ENCODE measurements around the gene ENTPD2.

DNA sequence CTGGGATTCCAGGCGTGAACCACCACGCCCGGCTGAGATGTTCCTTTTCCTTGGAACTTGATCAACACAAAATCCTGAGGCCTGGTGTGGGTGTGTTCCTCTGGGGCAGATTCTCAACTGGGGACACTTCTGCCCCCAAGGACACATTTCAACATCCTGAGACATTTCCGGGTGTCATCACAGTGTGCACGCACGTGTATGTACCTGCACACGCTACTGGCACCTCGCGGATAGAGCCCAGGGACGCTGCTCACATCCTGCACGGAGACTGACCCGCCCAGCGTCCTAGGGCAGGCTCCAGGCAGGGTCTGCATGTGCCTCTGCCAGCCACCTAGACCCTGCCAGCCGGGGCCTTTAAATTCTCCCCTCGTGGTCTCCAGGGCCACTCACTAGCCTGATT lies 8.5 kb upstream of the ENTPD2 start:
- TF ChIP-seq, protein P1, sequence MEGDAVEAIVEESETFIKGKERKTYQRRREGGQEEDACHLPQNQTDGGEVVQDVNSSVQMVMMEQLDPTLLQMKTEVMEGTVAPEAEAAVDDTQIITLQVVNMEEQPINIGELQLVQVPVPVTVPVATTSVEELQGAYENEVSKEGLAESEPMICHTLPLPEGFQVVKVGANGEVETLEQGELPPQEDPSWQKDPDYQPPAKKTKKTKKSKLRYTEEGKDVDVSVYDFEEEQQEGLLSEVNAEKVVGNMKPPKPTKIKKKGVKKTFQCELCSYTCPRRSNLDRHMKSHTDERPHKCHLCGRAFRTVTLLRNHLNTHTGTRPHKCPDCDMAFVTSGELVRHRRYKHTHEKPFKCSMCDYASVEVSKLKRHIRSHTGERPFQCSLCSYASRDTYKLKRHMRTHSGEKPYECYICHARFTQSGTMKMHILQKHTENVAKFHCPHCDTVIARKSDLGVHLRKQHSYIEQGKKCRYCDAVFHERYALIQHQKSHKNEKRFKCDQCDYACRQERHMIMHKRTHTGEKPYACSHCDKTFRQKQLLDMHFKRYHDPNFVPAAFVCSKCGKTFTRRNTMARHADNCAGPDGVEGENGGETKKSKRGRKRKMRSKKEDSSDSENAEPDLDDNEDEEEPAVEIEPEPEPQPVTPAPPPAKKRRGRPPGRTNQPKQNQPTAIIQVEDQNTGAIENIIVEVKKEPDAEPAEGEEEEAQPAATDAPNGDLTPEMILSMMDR (conservative IDR thresholded peaks at IDR 0.05; ENCODE audit: low read depth, low read length): no peak
- TF ChIP-seq SMC3 (IDR thresholded peaks at IDR 0.05; ENCODE audit: low read depth, low read length) (no peak), MAFK (IDR thresholded peaks at IDR 0.05; ENCODE audit: low read depth, low read length) (no peak), POLR2A (IDR thresholded peaks at IDR 0.05; ENCODE audit: low read depth, low read length) (no peak), CHD1 (IDR thresholded peaks at IDR 0.05; ENCODE audit: low read depth, low read length) (no peak), CEBPB (IDR thresholded peaks at IDR 0.05; ENCODE audit: low read depth, low read length) (no peak), FOS (IDR thresholded peaks at IDR 0.05; ENCODE audit: low read depth, low read length) (no peak), MXI1 (IDR thresholded peaks at IDR 0.05; ENCODE audit: borderline replicate concordance, low read depth, low read length) (no peak), RAD21 (IDR thresholded peaks at IDR 0.05; ENCODE audit: low read length) (no peak), BHLHE40 (IDR thresholded peaks at IDR 0.05; ENCODE audit: low read depth, low read length) (no peak), RCOR1 (IDR thresholded peaks at IDR 0.05; ENCODE audit: insufficient replicate concordance, low read length) (no peak)
- TF ChIP-seq, protein P2, sequence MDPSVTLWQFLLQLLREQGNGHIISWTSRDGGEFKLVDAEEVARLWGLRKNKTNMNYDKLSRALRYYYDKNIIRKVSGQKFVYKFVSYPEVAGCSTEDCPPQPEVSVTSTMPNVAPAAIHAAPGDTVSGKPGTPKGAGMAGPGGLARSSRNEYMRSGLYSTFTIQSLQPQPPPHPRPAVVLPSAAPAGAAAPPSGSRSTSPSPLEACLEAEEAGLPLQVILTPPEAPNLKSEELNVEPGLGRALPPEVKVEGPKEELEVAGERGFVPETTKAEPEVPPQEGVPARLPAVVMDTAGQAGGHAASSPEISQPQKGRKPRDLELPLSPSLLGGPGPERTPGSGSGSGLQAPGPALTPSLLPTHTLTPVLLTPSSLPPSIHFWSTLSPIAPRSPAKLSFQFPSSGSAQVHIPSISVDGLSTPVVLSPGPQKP (IDR thresholded peaks at IDR 0.05; ENCODE audit: borderline replicate concordance, low read depth, low read length): no peak
- TF ChIP-seq, protein P3, sequence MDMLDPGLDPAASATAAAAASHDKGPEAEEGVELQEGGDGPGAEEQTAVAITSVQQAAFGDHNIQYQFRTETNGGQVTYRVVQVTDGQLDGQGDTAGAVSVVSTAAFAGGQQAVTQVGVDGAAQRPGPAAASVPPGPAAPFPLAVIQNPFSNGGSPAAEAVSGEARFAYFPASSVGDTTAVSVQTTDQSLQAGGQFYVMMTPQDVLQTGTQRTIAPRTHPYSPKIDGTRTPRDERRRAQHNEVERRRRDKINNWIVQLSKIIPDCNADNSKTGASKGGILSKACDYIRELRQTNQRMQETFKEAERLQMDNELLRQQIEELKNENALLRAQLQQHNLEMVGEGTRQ (IDR thresholded peaks at IDR 0.05; ENCODE audit: low read depth, low read length): no peak

Measured in IMR-90 (cell line).